ENCODE measurements around the gene ZYG11A. TPM values are rescaled to one million over a fixed set of nuclear protein-coding genes. Genes with fewer than 3 reads are reported as not detected.

Gene ZYG11A
- total and polyA plus RNA-seq, 12 donors, result 0.06 to 0.07 (median 0.07) TPM; not detected in 9

- no peaks in the 10 kb centered on the region for H3K36me3 ChIP-seq (replicated peaks in 1 of 2)
- intact Hi-C loops (cut with DNase I), result no loop called here
- H3K9me3 ChIP-seq (replicated peaks in 1 of 3), result no peaks in the 10 kb centered on the region
- TF ChIP-seq POLR2A (IDR thresholded peaks at IDR 0.05) (no peak), CTCF (IDR thresholded peaks at IDR 0.05) (no peak)
- H3K27ac ChIP-seq, result no peak overlapping the region
- WGBS, 4 donors, result 90 to 96% (median 95%) methylated on average over 10 of the region's 10 CpGs
- H3K4me1 ChIP-seq (replicated peaks in 1 of 2), result no peaks in the 10 kb centered on the region
- no peaks in the 10 kb centered on the region for H3K27me3 ChIP-seq
- H3K4me3 ChIP-seq, result no peak overlapping the region
- DNase-seq, result no peak
Observed at GRCh38 chr1:52907812-52908153, 65.2 kb downstream of the ZYG11A start.

GRCh38 chr1:52911541-52911940 is 69.0 kb downstream of the ZYG11A start:
- peaks cover 14 to 15% of the 10 kb centered on the region in 2 donors for H3K4me1 ChIP-seq (replicated peaks in 1 of 2)
- peak in 2 of 7 donors; percentile 11 to 13 for DNase-seq
- intact Hi-C loops (cut with DNase I), result loop anchor here in 1 of 2 donors (10.0 kb wide), 1 partner anchor 207 kb away; no protein-coding TSS in a partner anchor
- no peak overlapping the region for H3K4me3 ChIP-seq
- no peaks in the 10 kb centered on the region for H3K27me3 ChIP-seq
- no peak for TF ChIP-seq CTCF (IDR thresholded peaks at IDR 0.05)
- TF ChIP-seq POLR2A (IDR thresholded peaks at IDR 0.05), result no peak
- no peak overlapping the region for H3K27ac ChIP-seq
- H3K36me3 ChIP-seq (replicated peaks in 1 of 2), result no peaks in the 10 kb centered on the region
- no peaks in the 10 kb centered on the region for H3K9me3 ChIP-seq (replicated peaks in 1 of 3)
- 97 to 98% (median 98%) methylated on average over 5 to 10 of the region's 10 CpGs for WGBS, 4 donors

GRCh38 chr1:52913014-52913413 is 70.5 kb downstream of the ZYG11A start:
- WGBS, 4 donors, result 86 to 96% (median 88%) methylated on average over 3 of the region's 3 CpGs

GRCh38 chr1:52913537-52913936 is 71.0 kb downstream of the ZYG11A start:
- TF ChIP-seq CTCF (IDR thresholded peaks at IDR 0.05) (no peak), POLR2A (IDR thresholded peaks at IDR 0.05) (no peak)
- H3K4me3 ChIP-seq, result no peak overlapping the region
- intact Hi-C loops (cut with DNase I), result loop anchor here in 1 of 2 donors (10.0 kb wide), 1 partner anchor 209 kb away; no protein-coding TSS in a partner anchor
- no peaks in the 10 kb centered on the region for H3K27me3 ChIP-seq
- no peaks in the 10 kb centered on the region for H3K9me3 ChIP-seq (replicated peaks in 1 of 3)
- peaks cover 18 to 21% of the 10 kb centered on the region in 2 donors for H3K4me1 ChIP-seq (replicated peaks in 1 of 2)
- no peaks in the 10 kb centered on the region for H3K36me3 ChIP-seq (replicated peaks in 1 of 2)
- WGBS, 4 donors, result 78 to 88% (median 81%) methylated on average over 8 of the region's 8 CpGs
- no peak overlapping the region for H3K27ac ChIP-seq
- no peak for DNase-seq

More at GRCh38 chr1:52913014-52913413, 70.5 kb downstream of the ZYG11A start:
- Histone ChIP-seq H3K9me3 (replicated peaks in 1 of 3) (no peaks in the 10 kb centered on the region), H3K4me1 (replicated peaks in 1 of 2) (peaks cover 18 to 21% of the 10 kb centered on the region in 2 donors), H3K4me3 (no peak overlapping the region), H3K27ac (no peak overlapping the region), H3K27me3 (no peaks in the 10 kb centered on the region), H3K36me3 (replicated peaks in 1 of 2) (no peaks in the 10 kb centered on the region)
- DNase-seq, result peak in 1 of 7 donors; percentile 0
- intact Hi-C loops (cut with DNase I), result loop anchor here in 1 of 2 donors (10.0 kb wide), 1 partner anchor 208 kb away; no protein-coding TSS in a partner anchor
- TF ChIP-seq POLR2A (IDR thresholded peaks at IDR 0.05) (no peak), CTCF (IDR thresholded peaks at IDR 0.05) (no peak)
